AG09319 (cell line): ENCODE data around the gene CARMIL1.

Experiments used
- DNase-seq: peaks from one replicate; pipeline ENCODE4 v3.0.0-alpha.2; 2010; ENCODE audit warnings: low read depth; ENCODE audit errors: extremely low read depth
- CTCF ChIP-seq: IDR thresholded peaks from 2 replicates; pipeline ENCODE4 v1.5.1; 2011; ENCODE audit warnings: low read depth, mild to moderate bottlenecking, inconsistent platforms, low read length, moderate library complexity

The CARMIL1 gene

GRCh38 chr6:25449774-25450173 lies 170.6 kb downstream of the CARMIL1 start:
- TF ChIP-seq CTCF = no peak
- DNase-seq = no peak

GRCh38 chr6:25450469-25451198 lies 171.5 kb downstream of the CARMIL1 start:
- DNase-seq = no peak
- no peak for TF ChIP-seq CTCF

GRCh38 chr6:25452031-25452430 lies 172.9 kb downstream of the CARMIL1 start:
- DNase-seq = no peak
- TF ChIP-seq CTCF = no peak

GRCh38 chr6:25453288-25453687 lies 174.1 kb downstream of the CARMIL1 start:
- TF ChIP-seq CTCF = no peak
- no peak for DNase-seq

GRCh38 chr6:25454136-25454535 lies 175.0 kb downstream of the CARMIL1 start:
- TF ChIP-seq CTCF = no peak
- DNase-seq = no peak

GRCh38 chr6:25456249-25457040 lies 177.3 kb downstream of the CARMIL1 start:
- no peak for TF ChIP-seq CTCF
- DNase-seq = no peak

GRCh38 chr6:25457516-25457915 lies 178.3 kb downstream of the CARMIL1 start:
- DNase-seq = no peak
- TF ChIP-seq CTCF = no peak
